ENCODE measurements around the gene PIAS3. TPM values are rescaled to one million over a fixed set of nuclear protein-coding genes. Genes with fewer than 3 reads are reported as not detected.
A peak's percentile ranks its signal among the peaks of the same experiment; 100 is the strongest.

The PIAS3 gene
- total RNA-seq: 10 to 100 TPM; 43.8 to 78.4 (median 49.4) TPM

- 2% methylated on average over 13 of the region's 42 CpGs for WGBS
- peak within 1 kb of the TSS; percentile 89 for H3K27ac ChIP-seq
- TF ChIP-seq CTCF (IDR thresholded peaks at IDR 0.05) (no peak), POLR2AphosphoS5 (IDR thresholded peaks at IDR 0.05) (no peak), POLR2A (IDR thresholded peaks at IDR 0.05) (no peak), EP300 (IDR thresholded peaks at IDR 0.05) (no peak)
These were observed at the start of gene PIAS3 for GRCh38 chr1:145858901-145859490. Gene PIAS3, minus strand, starts transcription at chr1:145859081. Its CDS starts 91 bp downstream, at chr1:145858990.

GRCh38 chr1:145908653-145909052 is 49.8 kb upstream of the PIAS3 start:
- no peak overlapping the region for H3K27ac ChIP-seq
- TF ChIP-seq POLR2A (IDR thresholded peaks at IDR 0.05) (no peak), CTCF (IDR thresholded peaks at IDR 0.05) (no peak), POLR2AphosphoS5 (IDR thresholded peaks at IDR 0.05) (no peak), EP300 (IDR thresholded peaks at IDR 0.05) (no peak)

More at GRCh38 chr1:145858901-145859490, at the start of gene PIAS3:
- H3K9me3 ChIP-seq: no peaks in the 10 kb centered on the region
- H3K4me1 ChIP-seq: peaks cover 20% of the 10 kb centered on the region
- peak; percentile 98 for DNase-seq (ENCODE audit: low spot score in 2 of 2)
- no peaks in the 10 kb centered on the region for H3K27me3 ChIP-seq
- H3K36me3 ChIP-seq: peaks cover 30% of the 10 kb centered on the region
- H3K4me3 ChIP-seq: peak within 1 kb of the TSS; percentile 84

GRCh38 chr1:145906954-145907753 is 48.3 kb upstream of the PIAS3 start:
- WGBS: 87% methylated on average over 10 of the region's 10 CpGs
- Histone ChIP-seq H3K27ac (no peak overlapping the region), H3K36me3 (peaks cover 17% of the 10 kb centered on the region), H3K4me3 (no peak overlapping the region), H3K27me3 (no peaks in the 10 kb centered on the region), H3K9me3 (no peaks in the 10 kb centered on the region), H3K4me1 (no peaks in the 10 kb centered on the region)
- TF ChIP-seq POLR2A (IDR thresholded peaks at IDR 0.05): no peak
- no peak for TF ChIP-seq EP300 (IDR thresholded peaks at IDR 0.05)
- TF ChIP-seq CTCF (IDR thresholded peaks at IDR 0.05): no peak
- TF ChIP-seq POLR2AphosphoS5 (IDR thresholded peaks at IDR 0.05): no peak
- no peak for DNase-seq (ENCODE audit: low spot score in 2 of 2)

More at GRCh38 chr1:145908653-145909052, 49.8 kb upstream of the PIAS3 start:
- Histone ChIP-seq H3K4me3 (no peak overlapping the region), H3K27me3 (no peaks in the 10 kb centered on the region), H3K4me1 (no peaks in the 10 kb centered on the region), H3K36me3 (peaks cover 27% of the 10 kb centered on the region), H3K9me3 (no peaks in the 10 kb centered on the region)
- 73% methylated on average over 1 of the region's 1 CpG for WGBS
- DNase-seq (ENCODE audit: low spot score in 2 of 2): no peak

GRCh38 chr1:145901312-145902021 is 42.6 kb upstream of the PIAS3 start:
- no peak overlapping the region for H3K4me3 ChIP-seq
- WGBS: 90% methylated on average over 12 of the region's 12 CpGs
- no peaks in the 10 kb centered on the region for H3K4me1 ChIP-seq
- H3K9me3 ChIP-seq: no peaks in the 10 kb centered on the region
- TF ChIP-seq CTCF (IDR thresholded peaks at IDR 0.05) (no peak), POLR2AphosphoS5 (IDR thresholded peaks at IDR 0.05) (no peak), EP300 (IDR thresholded peaks at IDR 0.05) (no peak), POLR2A (IDR thresholded peaks at IDR 0.05) (no peak)
- DNase-seq (ENCODE audit: low spot score in 2 of 2): no peak
- no peaks in the 10 kb centered on the region for H3K36me3 ChIP-seq
- no peaks in the 10 kb centered on the region for H3K27me3 ChIP-seq
- no peak overlapping the region for H3K27ac ChIP-seq

GRCh38 chr1:145898756-145899155 is 39.9 kb upstream of the PIAS3 start:
- Histone ChIP-seq H3K9me3 (no peaks in the 10 kb centered on the region), H3K27me3 (no peaks in the 10 kb centered on the region), H3K27ac (no peak overlapping the region), H3K4me1 (no peaks in the 10 kb centered on the region), H3K4me3 (no peak overlapping the region), H3K36me3 (no peaks in the 10 kb centered on the region)
- no peak for DNase-seq (ENCODE audit: low spot score in 2 of 2)
- WGBS: 84% methylated on average over 5 of the region's 5 CpGs
- no peak for TF ChIP-seq POLR2A (IDR thresholded peaks at IDR 0.05)
- no peak for TF ChIP-seq POLR2AphosphoS5 (IDR thresholded peaks at IDR 0.05)
- no peak for TF ChIP-seq CTCF (IDR thresholded peaks at IDR 0.05)
- no peak for TF ChIP-seq EP300 (IDR thresholded peaks at IDR 0.05)

All from suprapubic skin (tissue), 4 donors.